HG03108 (cell line): ENCODE data around the gene CCBE1.

Source experiments
- ATAC-seq: cut with Tn5 transposase; IDR thresholded peaks from one replicate; pipeline ENCODE4 v1.9.1; 2021; ENCODE audit warnings: moderate library complexity; ENCODE audit not compliant: unreplicated experiment

Gene CCBE1

GRCh38 chr18:59509481-59510442 lies 187.5 kb downstream of the CCBE1 start:
- no peak for ATAC-seq

- no peak for ATAC-seq
Observed at GRCh38 chr18:59505356-59505755, 191.9 kb downstream of the CCBE1 start.

GRCh38 chr18:59502274-59503175 lies 194.7 kb downstream of the CCBE1 start:
- no peak for ATAC-seq

GRCh38 chr18:59501920-59502273 lies 195.3 kb downstream of the CCBE1 start:
- no peak for ATAC-seq

- ATAC-seq: no peak
Observed at GRCh38 chr18:59500765-59501164, 196.5 kb downstream of the CCBE1 start.

GRCh38 chr18:59498506-59499086 lies 198.6 kb downstream of the CCBE1 start:
- no peak for ATAC-seq

GRCh38 chr18:59492756-59493421 lies 204.3 kb downstream of the CCBE1 start:
- ATAC-seq: no peak

GRCh38 chr18:59488899-59489298 lies 208.3 kb downstream of the CCBE1 start:
- ATAC-seq: no peak

GRCh38 chr18:59485382-59485781 lies 211.8 kb downstream of the CCBE1 start:
- ATAC-seq: no peak

- no peak for ATAC-seq
Observed at GRCh38 chr18:59484561-59485328, 212.5 kb downstream of the CCBE1 start.

GRCh38 chr18:59484131-59484530 lies 213.1 kb downstream of the CCBE1 start:
- no peak for ATAC-seq

- no peak for ATAC-seq
Observed at GRCh38 chr18:59481436-59481835, 215.8 kb downstream of the CCBE1 start.

GRCh38 chr18:59479776-59480175 lies 217.4 kb downstream of the CCBE1 start:
- no peak for ATAC-seq

GRCh38 chr18:59478591-59478990 lies 218.6 kb downstream of the CCBE1 start:
- ATAC-seq: no peak

- no peak for ATAC-seq
Observed at GRCh38 chr18:59477849-59478248, 219.4 kb downstream of the CCBE1 start.

GRCh38 chr18:59470561-59471121 lies 226.6 kb downstream of the CCBE1 start:
- ATAC-seq: no peak

- ATAC-seq: no peak
Observed at GRCh38 chr18:59469463-59470180, 227.6 kb downstream of the CCBE1 start.

- no peak for ATAC-seq
Observed at GRCh38 chr18:59468821-59469220, 228.4 kb downstream of the CCBE1 start.

GRCh38 chr18:59467497-59467896 lies 229.7 kb downstream of the CCBE1 start:
- ATAC-seq: no peak
